ENCODE data around the gene PRRC2C.

DNA sequence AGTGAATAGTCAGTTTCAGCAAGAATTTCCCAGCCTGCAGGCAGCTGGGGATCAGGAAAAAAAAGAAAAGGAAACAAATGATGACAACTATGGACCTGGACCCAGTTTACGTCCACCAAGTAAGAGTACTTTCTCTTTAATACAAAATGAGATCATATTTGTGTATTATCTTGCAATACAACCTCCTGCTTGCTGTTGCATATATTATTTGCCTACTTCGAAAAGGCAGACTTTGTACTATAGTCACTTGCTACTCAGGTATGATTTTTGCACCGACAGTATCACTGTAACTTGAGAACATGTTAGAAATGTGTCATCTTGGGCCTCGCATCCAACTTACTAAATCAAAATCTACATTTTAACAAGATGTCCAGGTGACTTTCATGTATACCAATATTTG is 30.4 kb downstream of the PRRC2C start:
- TF ChIP-seq POLR2AphosphoS5 (IDR thresholded peaks at IDR 0.05; ENCODE audit: borderline replicate concordance, low read depth, low read length) = no peak
- no peak for TF ChIP-seq EZH2 (IDR thresholded peaks at IDR 0.05)
- no peak for TF ChIP-seq FOXP2 (optimal IDR thresholded peaks at IDR 0.05; ENCODE audit: control extremely low read depth, extremely low read length, insufficient read depth)
